ENCODE results near the gene EEF2K.
A peak's percentile ranks its signal among the peaks of the same experiment; 100 is the strongest.

The EEF2K gene

DNA sequence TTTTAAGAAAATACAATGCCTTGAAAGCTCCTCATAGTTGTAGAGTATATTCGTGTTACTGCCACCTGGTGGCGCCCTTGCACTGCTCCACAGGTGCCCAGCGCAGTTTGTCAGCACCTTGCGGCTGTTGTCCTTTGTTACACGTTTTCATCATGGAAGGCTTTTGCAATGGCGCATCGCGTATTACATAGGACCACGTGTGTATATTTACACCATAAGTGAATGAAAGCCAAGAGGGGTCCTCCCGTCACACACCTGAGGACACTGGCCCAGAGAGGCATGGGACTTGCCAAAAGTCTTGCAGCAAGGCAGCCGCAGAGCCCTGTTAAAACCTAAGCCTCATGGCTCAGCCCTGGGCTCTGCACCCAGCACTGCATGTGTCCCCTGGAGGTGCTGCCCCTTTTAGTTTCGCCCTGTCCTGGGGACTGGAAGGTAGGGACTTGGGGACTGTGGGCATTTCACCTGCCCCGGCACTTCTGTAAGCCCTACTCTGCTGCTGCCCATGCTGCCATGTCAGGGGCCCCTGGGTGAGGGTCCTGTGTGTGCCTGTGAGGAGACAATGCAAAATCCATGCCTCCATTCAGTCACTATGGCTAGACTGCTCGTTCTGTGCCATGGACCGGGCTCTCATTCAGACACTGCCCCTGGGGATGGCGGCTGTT is 115.4 kb downstream of the EEF2K start:
- DNase-seq, result peak; percentile 72 to 80

DNA sequence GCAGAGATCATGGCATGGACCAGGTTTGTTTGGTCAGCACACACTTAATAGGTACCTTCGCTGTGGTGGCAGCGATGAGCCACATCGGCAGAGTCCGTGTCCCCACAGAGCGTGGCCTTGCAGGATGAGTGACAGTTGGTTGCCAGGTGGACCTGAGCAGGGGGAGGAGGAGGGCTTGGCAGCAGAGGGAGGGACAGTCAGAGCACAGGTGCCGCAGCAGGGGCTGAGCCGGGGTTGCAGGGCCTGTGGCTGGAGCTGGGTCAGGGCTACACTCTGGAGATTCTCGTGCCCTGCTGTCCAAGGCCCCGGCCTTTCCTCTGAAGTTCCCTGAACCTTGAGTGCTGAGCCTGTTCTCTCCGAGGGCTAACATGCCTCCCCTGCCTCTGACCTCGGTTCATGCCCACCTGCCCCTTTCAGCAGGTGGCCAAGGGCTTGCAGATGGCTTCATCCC is 116.0 kb downstream of the EEF2K start:
- no peak for DNase-seq

DNA sequence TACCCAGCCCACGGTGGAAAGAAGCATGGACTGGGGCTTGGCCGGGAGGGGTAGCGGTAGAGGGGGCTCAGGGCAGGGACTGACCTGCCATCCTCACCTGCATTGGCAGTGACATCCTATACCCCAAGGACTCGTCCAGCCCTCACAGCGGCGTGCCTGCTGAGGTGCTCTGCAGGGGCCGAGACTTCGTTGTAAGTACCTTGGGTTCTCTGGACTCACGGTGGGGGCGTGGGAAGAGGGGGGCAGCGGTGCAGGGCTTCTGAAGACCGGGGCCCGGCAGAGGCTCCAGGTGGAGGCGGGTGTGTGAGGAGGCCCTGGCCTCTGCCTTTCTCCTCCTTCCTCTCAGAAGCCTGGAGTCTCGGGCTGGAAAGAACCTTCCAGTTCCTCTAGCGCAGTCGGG is 116.7 kb downstream of the EEF2K start:
- DNase-seq, result no peak

DNA sequence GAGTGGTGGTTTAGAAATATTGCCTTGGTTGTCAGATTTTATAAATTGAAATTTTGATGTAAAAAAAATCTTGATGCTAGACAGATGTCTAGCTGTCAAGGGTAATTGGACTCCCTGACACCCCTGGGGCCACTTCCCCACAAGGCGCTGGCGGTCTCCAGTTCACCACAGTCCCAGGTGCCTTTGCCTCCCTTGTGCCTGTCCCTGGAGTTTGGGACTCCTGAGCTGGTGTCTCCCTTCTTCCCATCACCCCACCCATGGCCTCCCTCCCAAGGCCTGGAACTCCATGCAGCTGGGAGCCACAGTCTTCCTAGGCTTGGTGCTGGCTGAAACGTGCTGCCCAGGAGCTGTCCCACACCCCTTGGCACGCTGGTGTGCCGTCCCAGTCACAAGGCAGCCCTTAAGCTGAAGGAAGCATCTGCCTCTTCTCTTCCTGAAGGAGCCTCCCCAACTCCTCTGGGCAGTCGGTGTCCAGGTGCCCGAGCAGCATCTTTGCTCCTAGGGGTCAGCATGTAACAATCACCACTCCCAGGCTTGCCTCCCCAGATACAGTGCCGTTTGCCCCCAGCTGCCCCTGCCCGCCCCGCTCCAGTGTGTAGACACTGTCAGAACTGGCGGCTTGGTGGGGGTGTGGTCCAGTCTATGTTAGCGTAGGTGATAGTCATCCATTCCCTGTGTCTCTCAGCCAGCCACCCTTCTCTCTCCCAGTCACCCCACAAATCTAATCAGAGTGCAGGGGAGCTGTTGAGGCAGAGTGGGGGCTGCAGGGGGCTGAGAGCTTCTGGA is 117.3 kb downstream of the EEF2K start:
- no peak for DNase-seq

DNA sequence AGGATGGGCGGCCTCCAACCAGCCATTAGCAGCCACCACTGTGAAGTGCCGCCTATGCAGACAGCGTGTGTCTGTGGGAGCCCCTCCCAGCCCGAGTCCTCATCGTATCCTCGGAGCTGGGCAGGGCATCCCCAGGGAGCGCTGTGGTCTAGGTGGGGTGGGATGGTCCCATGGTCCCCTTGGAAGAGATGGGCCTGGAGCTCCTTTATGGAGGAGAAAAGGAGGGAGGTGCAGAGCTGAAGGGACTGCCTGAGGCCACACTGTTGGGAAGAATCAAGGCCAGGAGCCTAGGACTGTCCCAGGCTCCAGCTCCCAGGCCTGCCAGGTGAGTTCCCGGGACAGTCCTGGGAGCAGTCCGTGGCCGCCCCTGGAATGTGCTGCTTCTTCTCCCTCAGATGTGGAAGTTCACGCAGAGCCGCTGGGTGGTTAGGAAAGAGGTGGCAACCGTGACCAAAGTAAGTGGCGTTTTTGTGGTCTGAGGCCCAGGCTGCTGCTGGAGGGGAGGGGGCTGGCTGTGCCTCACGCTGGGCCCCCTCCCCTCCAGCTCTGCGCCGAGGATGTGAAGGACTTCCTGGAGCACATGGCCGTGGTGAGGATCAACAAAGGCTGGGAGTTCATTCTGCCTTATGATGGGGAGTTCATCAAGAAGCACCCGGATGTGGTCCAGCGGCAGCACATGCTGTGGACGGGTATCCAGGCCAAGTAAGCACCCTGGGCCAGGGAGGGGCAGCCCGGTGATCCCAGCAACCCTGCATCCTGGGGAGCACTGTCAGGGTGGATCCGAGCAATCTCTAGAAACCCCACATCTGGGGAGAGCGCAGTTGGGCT is 118.1 kb downstream of the EEF2K start:
- no peak for DNase-seq

DNA sequence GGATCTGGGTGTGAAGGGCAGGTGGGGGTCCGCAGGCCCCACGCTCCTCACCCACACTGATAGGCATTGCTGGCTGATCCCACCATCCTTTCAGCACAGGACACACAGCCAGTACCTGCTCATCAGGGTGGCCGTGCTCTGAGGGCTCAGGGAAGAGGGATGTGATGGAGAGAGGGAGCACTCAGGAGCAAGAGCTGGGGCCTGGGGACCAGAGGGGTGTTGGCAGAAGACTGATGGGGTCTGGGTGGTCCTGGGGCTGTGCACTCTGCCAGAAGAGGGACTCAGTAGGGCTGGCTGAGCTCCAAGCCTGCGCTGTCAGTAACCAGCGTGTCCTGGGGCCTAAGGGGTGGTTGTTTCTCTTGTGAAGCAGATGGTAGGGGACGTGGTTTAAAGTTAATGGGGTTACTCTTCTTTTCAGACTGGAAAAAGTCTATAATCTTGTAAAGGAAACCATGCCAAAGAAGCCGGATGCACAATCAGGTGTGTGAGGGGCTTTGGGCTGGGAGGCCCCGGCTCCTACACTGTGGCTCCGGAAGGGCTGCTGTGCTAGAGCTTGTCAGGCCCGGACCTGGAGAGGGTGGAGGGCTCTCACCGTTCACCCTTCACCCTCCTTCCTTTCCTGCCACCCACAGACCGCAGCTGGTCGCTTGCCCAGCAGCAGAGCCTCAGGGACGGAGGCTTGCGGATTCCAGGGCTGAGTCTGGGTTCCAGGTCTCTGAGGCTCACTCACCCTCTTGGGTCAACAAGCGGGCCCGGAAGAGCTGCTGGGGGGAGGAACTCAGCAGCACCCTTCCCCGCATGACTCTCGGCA is 118.9 kb downstream of the EEF2K start:
- DNase-seq, result no peak

- no peak for DNase-seq
Measured at GRCh38 chr16:22325598-22326368, 119.7 kb downstream of the EEF2K start.

- DNase-seq, result no peak
Measured at GRCh38 chr16:22326369-22326652, 120.2 kb downstream of the EEF2K start.

DNA sequence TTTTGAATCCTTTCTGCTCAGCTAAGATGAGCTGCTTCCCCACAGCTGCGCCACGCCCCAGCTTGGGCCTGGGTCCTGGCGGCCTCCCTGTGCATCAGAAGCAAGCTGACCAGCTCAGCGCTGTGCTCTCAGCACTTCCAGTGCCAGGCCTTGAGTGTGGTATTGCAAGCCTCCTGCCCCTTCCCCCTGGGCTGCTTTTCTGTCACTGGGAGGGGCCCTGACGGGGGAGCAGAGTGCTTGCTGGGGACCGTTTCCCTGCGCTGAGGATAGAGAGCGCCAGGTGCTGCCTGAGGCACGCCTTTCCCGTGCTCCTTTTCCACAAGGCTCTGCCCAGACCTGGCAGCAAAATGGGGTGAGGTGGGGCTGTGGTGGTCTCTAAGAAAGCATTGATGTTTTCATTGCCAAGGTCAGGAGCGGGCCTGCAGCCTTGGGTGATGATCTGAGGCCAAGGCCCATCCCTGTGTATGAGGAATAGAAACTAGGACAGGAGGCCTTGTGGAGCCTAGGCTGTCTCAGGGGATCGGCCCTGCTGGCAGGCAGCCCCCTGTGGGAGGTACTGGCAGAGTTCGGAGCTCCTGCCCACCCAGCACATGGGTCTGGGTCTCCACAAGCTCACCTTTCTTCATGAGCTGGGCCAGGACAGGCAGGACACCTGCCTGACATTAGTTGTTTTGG is 120.8 kb downstream of the EEF2K start:
- no peak for DNase-seq

- DNase-seq, result no peak
Measured at GRCh38 chr16:22327446-22327775, 121.3 kb downstream of the EEF2K start.

GRCh38 chr16:22328081-22328725 is 122.1 kb downstream of the EEF2K start:
- no peak for DNase-seq

DNA sequence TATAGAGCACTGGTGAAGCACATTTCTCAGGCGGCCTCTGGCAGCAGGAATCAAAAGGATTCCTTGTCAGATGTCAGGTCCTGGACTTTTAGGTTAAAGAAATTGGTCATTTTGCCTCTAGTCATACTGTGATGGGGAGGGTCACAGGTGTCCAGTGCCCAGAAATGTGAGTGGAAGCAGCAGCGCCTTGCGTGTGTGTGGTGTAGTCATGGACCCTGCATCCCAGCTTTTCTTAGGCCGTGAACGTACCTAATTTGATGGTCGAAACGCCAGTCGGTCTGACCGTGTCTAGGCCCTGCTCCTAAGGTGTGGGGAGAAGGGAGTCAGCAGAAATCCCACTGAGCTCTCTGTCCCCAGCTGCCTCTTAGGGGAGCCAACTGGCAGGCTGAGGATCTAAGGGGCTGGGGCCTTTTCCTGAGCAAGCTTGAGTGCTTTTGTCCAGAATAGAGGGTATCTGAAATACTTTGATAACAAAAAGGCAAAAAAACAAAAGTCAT is 123.2 kb downstream of the EEF2K start:
- DNase-seq, result no peak

DNA sequence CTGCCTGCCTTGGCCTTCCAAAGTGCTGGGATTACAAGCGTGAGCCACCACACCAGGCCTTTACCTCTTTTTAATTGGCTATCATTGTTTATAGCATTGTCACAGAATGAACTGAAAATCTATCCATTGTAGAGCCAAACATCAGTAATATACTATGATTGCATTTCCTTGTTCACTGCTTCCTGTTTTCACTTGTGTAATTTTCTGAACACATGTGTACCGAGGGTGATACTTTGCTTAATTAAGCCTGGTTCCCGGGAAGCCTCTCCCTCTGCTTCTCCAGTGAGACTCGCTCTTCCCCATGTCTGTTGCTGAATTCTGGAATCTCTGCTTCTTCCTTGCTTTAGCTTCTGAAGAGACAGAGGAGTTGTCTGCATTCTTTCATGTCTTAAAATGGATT is 124.2 kb downstream of the EEF2K start:
- no peak for DNase-seq

DNA sequence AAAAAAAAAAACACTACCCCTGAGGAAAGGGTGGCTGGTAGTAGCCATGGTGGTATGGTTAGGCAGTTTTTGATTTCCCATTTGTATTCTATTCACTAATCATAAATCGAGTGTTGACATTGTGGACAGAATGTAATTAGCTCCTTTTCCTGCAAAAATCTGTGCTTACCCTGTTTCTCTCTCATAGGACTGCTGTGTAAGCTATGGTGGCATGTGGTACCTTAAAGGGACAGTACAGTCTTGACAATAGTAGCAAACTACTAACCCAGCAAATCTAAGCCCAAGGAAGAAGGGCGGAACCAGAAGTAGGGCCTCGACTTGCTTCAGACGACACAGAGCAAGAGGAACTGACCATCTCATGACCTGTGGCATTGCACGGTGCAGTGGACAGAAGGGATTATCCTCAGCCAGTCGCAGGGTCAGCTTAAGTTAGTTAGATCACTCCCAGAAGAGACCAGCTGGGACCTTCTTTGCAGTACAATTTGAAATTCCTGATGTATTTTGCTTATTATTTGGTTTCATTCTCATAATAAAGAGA is 127.4 kb downstream of the EEF2K start:
- no peak for DNase-seq

- no peak for DNase-seq
Measured at GRCh38 chr16:22335668-22336246, 129.7 kb downstream of the EEF2K start.

DNA sequence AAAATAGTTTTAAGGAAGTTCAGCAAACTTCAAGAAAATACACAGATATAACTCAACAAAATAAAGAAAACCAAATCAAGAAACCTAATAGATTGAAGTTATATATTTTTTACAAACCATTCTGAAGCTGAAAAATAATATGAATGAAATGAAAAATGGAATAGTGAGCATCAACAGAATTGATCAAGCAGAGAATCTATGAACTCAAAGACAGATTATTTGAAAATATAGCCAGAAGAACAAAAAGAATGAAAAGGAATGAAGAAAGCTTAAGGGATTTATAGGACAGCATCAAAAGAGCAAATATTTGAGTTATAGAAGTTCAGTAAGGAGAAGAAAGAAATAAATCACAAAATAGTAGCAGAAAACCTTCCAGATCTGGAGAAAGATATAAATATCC is 130.5 kb downstream of the EEF2K start:
- DNase-seq, result no peak

- DNase-seq, result no peak
Measured at GRCh38 chr16:22337045-22337444, 131.0 kb downstream of the EEF2K start.

DNA sequence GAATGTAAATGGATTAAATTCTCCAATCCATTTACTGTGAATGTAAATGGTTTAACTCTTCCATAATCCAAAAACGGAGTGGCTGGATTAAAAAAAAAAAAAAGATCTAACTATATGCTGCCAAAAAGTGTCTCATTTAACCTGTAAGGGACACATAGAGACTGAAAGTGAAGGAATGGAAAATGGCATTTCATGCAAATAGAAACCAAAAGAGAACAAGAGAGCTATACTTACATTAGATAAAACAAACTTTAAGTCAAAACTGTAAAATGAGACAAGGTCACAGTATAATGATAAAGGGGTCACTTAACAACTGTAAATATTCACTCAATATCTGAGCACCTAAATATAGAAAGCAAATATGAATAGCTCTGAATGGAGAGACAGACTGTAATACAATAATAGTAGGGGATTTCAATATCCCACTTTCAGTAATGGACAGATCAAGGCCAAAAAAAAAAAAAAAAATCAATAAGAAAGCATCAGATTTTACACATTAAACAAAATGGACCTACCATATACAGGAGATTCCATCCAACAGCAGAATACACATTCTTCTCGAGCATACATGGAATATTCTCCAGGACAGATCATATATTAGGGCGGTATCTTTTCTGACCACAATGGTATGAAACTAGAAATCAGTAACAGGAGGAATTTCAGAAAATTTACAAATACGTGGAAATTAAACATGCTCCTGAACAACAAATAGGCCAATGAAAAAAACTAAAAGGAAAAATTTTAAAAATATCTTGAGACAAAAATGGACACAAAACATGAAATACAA is 132.0 kb downstream of the EEF2K start:
- no peak for DNase-seq

Data from CD4-positive, alpha-beta T cell treated with Interferon alpha-2 for 1 hour (primary cell).